ENCODE results near the gene CEP70. TPM values are rescaled to one million over a fixed set of nuclear protein-coding genes. Genes with fewer than 3 reads are reported as not detected.

Gene CEP70
- total and polyA plus RNA-seq, 2 of the 13 experiments (the other 11 are each of a cell fraction or from before 2014, with no cell fraction given) = 4.0 to 22.3 TPM

DNA sequence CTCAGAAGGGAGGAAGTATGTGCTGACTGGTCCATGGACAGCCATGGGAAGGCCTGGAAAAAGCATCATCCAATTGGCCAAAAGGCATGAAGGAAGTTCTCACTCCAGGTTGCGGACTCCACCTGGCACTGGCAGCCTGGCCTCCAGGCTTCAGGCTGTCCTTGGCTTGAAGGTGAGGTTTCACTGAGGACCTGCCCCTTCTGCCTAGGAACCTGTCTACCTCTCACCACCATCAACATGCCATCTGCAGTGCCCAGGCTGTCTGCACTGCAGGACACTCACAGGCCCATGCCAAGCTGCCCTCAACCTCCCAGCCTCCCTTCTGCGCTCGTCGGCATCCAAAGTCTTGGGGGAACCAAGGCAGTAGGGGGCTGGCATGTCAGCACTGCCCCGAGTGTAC is 51.1 kb downstream of the CEP70 start:
- FAIRE-seq (no peak), DNase-seq (ENCODE audit: low spot score) (no peak), ATAC-seq (no peak)
- Histone ChIP-seq H3K27ac (ENCODE audit: extremely low read length, insufficient read depth, low read length) (no peak overlapping the region), H3K9ac (ENCODE audit: insufficient read depth, low read depth, low read length) (no peak overlapping the region), H4K20me1 (ENCODE audit: insufficient read depth, low read length) (no peaks in the 10 kb centered on the region), H3K4me1 (ENCODE audit: insufficient read depth, low read length) (no peaks in the 10 kb centered on the region), H3K9me3 (ENCODE audit: low read length) (peaks cover 10% of the 10 kb centered on the region; the same call in 1 of the 2 replicates), H3K4me2 (ENCODE audit: low read depth, low read length) (no peak overlapping the region), H3K79me2 (ENCODE audit: insufficient read depth, low read length) (no peaks in the 10 kb centered on the region), H3K36me3 (replicated peaks in 1 of 2; ENCODE audit: control insufficient read depth in 1 of 2, insufficient read depth in 2 of 2, low read length in 2 of 2) (peaks cover 0 to 3% of the 10 kb centered on the region in 2 experiments; a peak in 2 of 5 replicates), H2AFZ (ENCODE audit: low read length) (no peak overlapping the region), H3K27me3 (ENCODE audit: control insufficient read depth in 1 of 2, insufficient read depth in 2 of 2, low read length in 2 of 2) (no peaks in the 10 kb centered on the region), H3K4me3 (replicated peaks in 1 of 3; ENCODE audit: insufficient read depth in 1 of 3, low read depth in 2 of 3, low read length in 3 of 3) (no peak overlapping the region)
- POLR2A ChIA-PET = no interaction called here
- CTCF ChIA-PET (ENCODE audit: low intra/inter-chr PET ratio, low total read pairs) = no interaction called here
- in situ Hi-C loops (cut with HindIII; ENCODE audit: extremely low pct_ligation_motif_present, low pct_unique_long_range_greater_than_20kb) (no loop called here), intact Hi-C loops (cut with micrococcal nuclease; ENCODE audit: unreplicated experiment) (no loop called here)
- WGBS (ENCODE audit: low lambda C conversion rate) = 89% methylated on average over 4 of the region's 5 CpGs
- TF ChIP-seq, protein P1, sequence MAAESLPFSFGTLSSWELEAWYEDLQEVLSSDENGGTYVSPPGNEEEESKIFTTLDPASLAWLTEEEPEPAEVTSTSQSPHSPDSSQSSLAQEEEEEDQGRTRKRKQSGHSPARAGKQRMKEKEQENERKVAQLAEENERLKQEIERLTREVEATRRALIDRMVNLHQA (CRISPR knock-in tag; IDR thresholded peaks at IDR 0.05) = no peak
- no peak for TF ChIP-seq REXO4 (CRISPR knock-in tag; IDR thresholded peaks at IDR 0.05; ENCODE audit: borderline replicate concordance)
- no peak for TF ChIP-seq ZKSCAN8 (CRISPR knock-in tag; IDR thresholded peaks at IDR 0.05; ENCODE audit: borderline replicate concordance)
- TF ChIP-seq FOXA1 (IDR thresholded peaks at IDR 0.05) = no peak
- no peak for TF ChIP-seq FOXA1 (CRISPR knock-in tag; IDR thresholded peaks at IDR 0.05)
- TF ChIP-seq HIVEP1 (CRISPR knock-in tag; IDR thresholded peaks at IDR 0.05) = no peak
- no peak for TF ChIP-seq ETV5 (CRISPR knock-in tag; IDR thresholded peaks at IDR 0.05; ENCODE audit: borderline replicate concordance)
- no peak for TF ChIP-seq ELF3 (CRISPR knock-in tag; IDR thresholded peaks at IDR 0.05)
- TF ChIP-seq, protein P2, sequence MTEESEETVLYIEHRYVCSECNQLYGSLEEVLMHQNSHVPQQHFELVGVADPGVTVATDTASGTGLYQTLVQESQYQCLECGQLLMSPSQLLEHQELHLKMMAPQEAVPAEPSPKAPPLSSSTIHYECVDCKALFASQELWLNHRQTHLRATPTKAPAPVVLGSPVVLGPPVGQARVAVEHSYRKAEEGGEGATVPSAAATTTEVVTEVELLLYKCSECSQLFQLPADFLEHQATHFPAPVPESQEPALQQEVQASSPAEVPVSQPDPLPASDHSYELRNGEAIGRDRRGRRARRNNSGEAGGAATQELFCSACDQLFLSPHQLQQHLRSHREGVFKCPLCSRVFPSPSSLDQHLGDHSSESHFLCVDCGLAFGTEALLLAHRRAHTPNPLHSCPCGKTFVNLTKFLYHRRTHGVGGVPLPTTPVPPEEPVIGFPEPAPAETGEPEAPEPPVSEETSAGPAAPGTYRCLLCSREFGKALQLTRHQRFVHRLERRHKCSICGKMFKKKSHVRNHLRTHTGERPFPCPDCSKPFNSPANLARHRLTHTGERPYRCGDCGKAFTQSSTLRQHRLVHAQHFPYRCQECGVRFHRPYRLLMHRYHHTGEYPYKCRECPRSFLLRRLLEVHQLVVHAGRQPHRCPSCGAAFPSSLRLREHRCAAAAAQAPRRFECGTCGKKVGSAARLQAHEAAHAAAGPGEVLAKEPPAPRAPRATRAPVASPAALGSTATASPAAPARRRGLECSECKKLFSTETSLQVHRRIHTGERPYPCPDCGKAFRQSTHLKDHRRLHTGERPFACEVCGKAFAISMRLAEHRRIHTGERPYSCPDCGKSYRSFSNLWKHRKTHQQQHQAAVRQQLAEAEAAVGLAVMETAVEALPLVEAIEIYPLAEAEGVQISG (CRISPR knock-in tag; IDR thresholded peaks at IDR 0.05) = no peak
- TF ChIP-seq ZNF232 (CRISPR knock-in tag; IDR thresholded peaks at IDR 0.05; ENCODE audit: borderline replicate concordance) = no peak
- TF ChIP-seq IRF9 (CRISPR knock-in tag; IDR thresholded peaks at IDR 0.05; ENCODE audit: borderline replicate concordance) = no peak
- TF ChIP-seq, protein P3, sequence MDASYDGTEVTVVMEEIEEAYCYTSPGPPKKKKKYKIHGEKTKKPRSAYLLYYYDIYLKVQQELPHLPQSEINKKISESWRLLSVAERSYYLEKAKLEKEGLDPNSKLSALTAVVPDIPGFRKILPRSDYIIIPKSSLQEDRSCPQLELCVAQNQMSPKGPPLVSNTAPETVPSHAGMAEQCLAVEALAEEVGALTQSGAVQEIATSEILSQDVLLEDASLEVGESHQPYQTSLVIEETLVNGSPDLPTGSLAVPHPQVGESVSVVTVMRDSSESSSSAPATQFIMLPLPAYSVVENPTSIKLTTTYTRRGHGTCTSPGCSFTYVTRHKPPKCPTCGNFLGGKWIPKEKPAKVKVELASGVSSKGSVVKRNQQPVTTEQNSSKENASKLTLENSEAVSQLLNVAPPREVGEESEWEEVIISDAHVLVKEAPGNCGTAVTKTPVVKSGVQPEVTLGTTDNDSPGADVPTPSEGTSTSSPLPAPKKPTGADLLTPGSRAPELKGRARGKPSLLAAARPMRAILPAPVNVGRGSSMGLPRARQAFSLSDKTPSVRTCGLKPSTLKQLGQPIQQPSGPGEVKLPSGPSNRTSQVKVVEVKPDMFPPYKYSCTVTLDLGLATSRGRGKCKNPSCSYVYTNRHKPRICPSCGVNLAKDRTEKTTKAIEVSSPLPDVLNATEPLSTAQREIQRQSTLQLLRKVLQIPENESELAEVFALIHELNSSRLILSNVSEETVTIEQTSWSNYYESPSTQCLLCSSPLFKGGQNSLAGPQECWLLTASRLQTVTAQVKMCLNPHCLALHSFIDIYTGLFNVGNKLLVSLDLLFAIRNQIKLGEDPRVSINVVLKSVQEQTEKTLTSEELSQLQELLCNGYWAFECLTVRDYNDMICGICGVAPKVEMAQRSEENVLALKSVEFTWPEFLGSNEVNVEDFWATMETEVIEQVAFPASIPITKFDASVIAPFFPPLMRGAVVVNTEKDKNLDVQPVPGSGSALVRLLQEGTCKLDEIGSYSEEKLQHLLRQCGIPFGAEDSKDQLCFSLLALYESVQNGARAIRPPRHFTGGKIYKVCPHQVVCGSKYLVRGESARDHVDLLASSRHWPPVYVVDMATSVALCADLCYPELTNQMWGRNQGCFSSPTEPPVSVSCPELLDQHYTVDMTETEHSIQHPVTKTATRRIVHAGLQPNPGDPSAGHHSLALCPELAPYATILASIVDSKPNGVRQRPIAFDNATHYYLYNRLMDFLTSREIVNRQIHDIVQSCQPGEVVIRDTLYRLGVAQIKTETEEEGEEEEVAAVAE (CRISPR knock-in tag; IDR thresholded peaks at IDR 0.05; ENCODE audit: borderline replicate concordance) = no peak
- no peak for TF ChIP-seq JUN (CRISPR knock-in tag; IDR thresholded peaks at IDR 0.05)
- no peak for TF ChIP-seq ONECUT2 (CRISPR knock-in tag; IDR thresholded peaks at IDR 0.05)
- TF ChIP-seq LBX2 (CRISPR knock-in tag; IDR thresholded peaks at IDR 0.05; ENCODE audit: borderline replicate concordance) = no peak
- TF ChIP-seq ZNF850 (CRISPR knock-in tag; conservative IDR thresholded peaks at IDR 0.05) = no peak
- TF ChIP-seq BHLHE40 (IDR thresholded peaks at IDR 0.05; ENCODE audit: low read length) = no peak
- BruUV-seq (replicated peaks) = no TSS peak
